Umbilical cord (tissue), 2 donors: ENCODE results near the gene DRD4. TPM values are rescaled to one million over a fixed set of nuclear protein-coding genes. Genes with fewer than 3 reads are reported as not detected.
"Not testable (repeated sequence)": the region's sequence is repeated elsewhere in the genome, so short reads cannot be mapped to it uniquely, and the experiment has no call there.

Experiments used
- DNase-seq: peaks from one replicate; pipeline ENCODE4 v3.0.0-alpha.2; 2015; ENCODE audit warnings: low spot score
- total RNA-seq: library from RNA; depleted of rRNA; stranded (reverse); fragments of >200 nt; gene quantifications from one replicate; pipeline ENCODE4 v1.2.3, GENCODE V29; 2014; ENCODE audit warnings: low replicate concordance; ENCODE audit not compliant: insufficient read depth

Gene DRD4
- total RNA-seq, 1 donor from 2014 or later = not detected

DNA sequence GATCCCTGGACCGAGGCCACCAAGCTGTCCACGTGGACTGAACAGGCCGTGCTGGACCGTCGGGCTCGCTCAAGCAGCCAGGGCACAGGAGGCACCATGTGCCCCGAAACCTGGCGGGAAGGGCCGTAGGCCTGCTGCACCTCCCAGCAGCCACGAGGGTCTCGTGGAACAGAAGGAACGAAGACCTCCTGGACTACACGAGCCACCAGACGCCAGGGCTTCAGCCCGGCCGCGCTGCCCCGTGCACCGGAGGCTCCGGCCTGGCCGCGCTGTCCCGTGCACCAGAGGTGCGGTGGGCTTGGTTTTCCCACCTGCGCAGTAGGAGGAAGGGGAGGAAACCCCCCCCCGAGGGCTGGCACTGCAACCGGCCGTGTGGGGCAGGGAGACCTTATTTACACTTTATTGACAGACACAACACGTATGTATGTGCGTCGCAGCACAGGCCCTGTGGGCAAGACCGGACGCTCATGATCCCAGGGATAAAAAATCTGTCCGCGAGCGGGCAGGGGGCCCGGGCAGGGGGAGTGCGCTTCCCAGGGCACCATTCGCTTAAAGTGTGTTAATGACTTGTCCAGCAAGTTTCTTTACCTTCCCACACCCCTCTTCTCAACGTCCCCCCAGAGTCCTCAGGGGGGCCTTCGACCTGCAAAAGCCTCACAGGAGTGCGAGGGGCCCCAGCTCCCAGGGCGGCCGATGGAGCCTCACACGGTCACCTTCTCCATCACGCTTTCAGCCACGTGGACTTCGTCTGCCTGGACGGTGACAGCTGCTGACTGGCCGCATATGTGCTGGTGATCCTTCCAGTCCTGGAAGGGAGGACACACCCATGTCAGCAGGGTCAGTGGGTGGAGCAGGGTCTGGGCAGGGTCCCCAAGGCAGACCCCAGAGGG is 7.0 kb downstream of the DRD4 start:
- DNase-seq = no peak

- no peak for DNase-seq
Measured at GRCh38 chr11:645536-645935, 8.5 kb downstream of the DRD4 start.

- no peak for DNase-seq
Measured at GRCh38 chr11:646214-646613, 9.1 kb downstream of the DRD4 start.

GRCh38 chr11:647672-648158 is 10.6 kb downstream of the DRD4 start:
- DNase-seq = not testable (repeated sequence)

- no peak for DNase-seq
Measured at GRCh38 chr11:650482-650881, 13.4 kb downstream of the DRD4 start.

DNA sequence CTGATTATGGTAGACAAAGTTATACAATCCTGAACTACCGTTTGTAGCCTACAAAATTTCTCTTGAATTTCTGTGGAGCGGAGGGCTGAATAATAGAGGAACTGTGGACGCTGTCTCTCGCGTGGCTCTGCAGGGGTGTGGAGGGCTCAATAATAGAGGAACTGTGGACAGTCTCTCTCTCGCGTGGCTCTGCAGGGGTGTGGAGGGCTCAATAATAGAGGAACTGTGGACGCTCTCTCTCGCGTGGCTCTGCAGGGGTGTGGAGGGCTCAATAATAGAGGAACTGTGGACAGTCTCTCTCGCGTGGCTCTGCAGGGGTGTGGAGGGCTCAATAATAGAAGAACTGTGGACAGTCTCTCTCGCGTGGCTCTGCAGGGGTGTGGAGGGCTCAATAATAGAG is 16.1 kb downstream of the DRD4 start:
- not testable (repeated sequence) for DNase-seq

DNA sequence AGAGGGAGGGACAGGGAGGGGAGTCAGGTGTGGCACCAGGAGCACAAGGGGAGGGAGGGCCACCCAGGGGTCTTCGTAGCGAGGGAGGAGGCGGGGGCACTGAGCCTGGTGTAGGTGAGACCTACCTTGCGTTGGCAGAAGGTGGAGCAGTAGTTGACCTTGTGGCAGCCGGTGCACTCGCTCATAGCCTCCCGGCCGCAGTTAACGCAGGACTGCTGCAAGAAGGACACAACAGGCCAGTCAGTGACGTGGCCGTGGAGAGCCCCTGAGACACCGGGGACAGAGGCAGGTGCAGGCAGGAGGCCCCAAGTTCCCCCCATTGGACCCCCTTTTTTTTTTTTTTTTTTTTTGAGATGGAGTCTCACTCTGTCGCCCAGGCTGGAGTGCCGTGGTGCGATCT is 16.8 kb downstream of the DRD4 start:
- DNase-seq = no peak

- not testable (repeated sequence) for DNase-seq
Measured at GRCh38 chr11:654444-654843, 17.4 kb downstream of the DRD4 start.

GRCh38 chr11:655036-655726 is 18.1 kb downstream of the DRD4 start:
- DNase-seq = no peak

GRCh38 chr11:656426-656825 is 19.4 kb downstream of the DRD4 start:
- DNase-seq = no peak

DNA sequence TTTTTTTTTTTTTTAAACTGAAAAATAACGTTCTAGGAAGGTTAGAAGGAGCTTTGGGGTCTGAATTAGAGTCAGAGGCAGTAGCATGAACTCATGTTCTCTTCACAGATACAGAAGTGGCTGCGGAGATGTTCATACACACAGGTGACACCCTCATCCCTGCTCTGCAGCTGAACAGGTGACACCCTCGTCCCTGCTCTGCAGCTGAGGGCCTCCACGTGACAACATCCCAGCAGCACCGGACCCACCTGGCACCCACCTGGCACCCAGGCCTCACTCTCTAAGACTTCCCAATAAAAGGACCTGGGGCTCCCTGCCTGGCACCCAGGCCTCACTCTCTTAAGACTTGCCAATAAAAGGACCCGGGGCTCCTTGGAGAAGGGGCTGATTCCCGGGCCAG is 19.8 kb downstream of the DRD4 start:
- DNase-seq = no peak

GRCh38 chr11:657691-658126 is 20.6 kb downstream of the DRD4 start:
- DNase-seq = no peak

- no peak for DNase-seq
Measured at GRCh38 chr11:659532-660085, 22.5 kb downstream of the DRD4 start.

DNA sequence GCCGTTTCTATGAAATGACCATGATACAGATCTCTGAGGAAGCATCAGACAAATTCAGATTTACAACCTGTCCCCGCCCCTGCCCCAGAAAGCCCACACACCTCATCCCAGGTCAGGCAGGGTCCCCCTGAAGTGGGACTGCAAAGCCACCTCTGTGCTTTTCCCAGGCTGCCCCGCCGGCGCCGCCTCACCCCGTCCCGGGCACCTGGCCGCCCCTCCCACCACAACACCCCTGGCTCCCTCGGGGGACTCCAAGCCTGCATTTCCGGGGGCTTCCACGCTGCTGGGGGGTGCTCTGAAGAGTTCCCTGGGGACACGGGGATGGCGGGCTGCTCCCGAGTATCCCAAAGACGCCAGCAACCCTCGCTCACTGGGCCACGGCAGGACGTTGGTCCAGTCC is 23.2 kb downstream of the DRD4 start:
- no peak for DNase-seq

GRCh38 chr11:660681-661444 is 23.8 kb downstream of the DRD4 start:
- DNase-seq = no peak

DNA sequence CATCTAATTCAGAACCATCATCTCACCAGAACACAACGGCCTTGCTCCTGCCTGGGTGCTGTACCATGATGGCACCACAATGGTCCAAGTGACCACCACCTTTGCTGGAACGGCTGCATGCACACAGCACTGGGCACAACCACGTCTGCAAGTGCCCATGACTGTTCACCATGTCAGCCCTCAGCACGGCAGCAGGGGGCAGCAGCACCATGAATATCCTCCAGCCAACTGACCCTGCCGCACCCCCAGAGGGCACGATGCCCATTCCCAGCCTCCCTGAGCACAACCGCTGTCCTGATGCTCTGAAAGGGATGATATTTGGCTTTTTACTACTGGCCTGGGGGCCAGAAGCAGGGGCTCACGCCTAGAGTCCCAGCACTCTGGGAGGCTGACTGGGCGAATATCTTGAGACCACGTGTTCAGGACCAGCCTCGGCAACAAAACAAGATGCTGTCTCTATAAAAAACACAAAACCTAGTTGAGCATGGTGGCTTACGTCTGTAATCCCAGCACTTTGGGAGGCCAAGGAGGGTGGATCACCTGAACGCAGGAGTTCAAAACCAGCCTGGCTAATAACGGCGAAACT is 25.7 kb downstream of the DRD4 start:
- peak; percentile 63 for DNase-seq

GRCh38 chr11:665062-665703 is 28.1 kb downstream of the DRD4 start:
- peak; percentile 95 for DNase-seq

GRCh38 chr11:665704-666281 is 28.7 kb downstream of the DRD4 start:
- DNase-seq = peak; percentile 81

- DNase-seq = no peak
Measured at GRCh38 chr11:673866-674265, 36.8 kb downstream of the DRD4 start.

DNA sequence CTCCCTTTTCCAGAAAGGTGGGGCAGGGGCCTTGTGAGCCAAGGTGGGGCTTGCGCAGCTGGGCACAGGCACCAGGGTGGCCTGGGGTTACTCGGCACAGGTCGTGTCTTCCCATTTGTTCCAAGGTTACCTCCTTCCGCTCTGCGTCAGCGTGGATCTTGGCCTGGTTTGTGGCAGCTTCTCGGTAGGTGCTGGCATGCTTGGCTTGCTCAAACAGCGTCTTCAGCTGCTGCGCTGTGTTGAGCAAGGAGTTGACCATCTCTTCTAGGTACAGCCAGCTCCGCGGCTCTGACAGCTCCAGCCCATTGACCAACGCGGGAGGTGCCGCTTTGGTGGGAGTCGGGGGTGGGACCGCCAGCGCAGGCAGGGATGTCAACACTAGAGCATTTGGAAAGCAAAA is 37.3 kb downstream of the DRD4 start:
- DNase-seq = no peak
